Suppressor macrophage treated with lipopolysaccharide for 4 hours (primary cell): ENCODE data around the gene CLEC16A.

Experiments used
- DNase-seq: peaks from one replicate; pipeline ENCODE4 v3.0.0-alpha.2; 2020

CLEC16A gene

DNA sequence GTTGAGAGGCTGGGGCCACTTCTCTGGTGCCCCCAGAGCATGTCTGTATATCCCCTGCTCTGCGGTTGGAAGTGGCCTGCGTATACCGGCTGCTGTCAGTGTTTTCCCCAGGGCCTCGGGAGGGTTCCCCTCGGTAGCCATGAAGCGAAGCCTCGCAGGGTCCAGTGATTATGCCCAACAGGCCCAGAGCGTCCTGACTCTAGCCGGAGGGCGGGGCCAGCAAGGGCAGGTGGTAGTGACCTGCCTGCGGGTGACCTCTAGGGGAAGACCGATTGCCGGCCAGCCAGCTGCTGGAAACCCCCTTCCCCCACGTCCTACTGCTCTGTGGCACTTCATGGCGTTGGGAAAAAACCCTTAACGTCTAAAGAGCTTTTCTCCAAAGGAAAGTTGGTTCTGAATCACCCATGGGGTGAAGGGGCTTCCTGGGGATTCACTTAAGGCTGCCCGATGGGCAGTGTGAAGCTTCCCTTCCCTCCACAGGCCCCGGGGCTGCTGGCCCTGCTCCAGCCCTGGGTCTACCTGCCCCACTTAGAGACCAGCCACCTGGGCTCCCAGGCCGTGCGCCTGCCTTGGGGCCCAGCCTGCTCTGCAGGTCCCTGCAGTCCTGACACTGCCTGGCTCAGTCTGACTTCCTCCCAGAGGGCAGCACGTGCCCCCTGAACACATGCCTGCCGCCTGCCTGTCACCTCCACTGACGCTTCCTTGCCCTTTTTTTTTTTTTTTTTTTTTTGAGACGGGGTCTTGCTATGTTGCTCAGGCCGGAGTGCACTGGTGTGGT is 238.9 kb downstream of the CLEC16A start:
- peak; percentile 55 for DNase-seq

DNA sequence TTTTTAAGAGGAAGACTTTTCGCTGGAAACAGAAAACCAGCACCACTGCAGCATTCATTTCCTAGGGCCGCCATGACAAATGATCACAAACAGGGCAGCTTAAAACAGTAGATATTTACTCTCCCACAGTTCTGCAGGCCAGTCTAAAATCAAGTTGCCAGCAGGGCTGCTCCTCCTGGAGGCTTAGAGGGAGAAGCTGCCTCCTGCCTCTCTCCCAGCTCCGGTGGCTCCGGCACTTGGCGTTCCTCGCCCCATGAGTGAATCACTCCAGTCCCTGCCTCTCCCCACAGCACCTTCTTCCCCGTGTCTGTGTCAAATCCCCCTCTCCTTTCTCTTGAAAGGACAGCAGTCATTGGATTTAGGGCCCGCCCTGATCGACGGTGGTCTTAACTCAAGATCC is 239.6 kb downstream of the CLEC16A start:
- DNase-seq, result no peak

DNA sequence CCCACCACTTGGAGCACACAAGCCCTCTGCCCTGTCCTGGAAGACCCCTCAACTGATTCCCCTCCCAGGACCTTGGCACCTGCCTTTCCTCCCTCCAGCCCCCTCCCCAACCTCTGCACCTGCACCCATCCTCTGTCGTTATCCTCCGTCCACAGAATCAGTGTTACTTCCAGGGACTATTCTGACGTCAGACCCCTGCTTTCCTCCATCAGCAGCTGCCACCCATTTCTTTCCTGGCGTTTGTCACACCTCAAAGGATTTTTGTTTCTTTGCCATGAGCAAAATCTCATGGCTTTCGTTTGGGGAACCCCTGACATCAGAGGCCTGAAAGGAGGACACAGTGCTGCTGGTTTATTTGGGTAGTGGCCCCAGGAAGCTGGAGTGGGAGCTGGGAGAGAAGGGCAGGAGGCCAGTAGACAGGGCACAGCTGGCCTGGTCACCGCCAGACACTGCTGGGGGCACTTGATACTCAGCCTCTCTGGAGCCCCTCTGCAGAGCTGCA is 243.2 kb downstream of the CLEC16A start:
- no peak for DNase-seq

DNA sequence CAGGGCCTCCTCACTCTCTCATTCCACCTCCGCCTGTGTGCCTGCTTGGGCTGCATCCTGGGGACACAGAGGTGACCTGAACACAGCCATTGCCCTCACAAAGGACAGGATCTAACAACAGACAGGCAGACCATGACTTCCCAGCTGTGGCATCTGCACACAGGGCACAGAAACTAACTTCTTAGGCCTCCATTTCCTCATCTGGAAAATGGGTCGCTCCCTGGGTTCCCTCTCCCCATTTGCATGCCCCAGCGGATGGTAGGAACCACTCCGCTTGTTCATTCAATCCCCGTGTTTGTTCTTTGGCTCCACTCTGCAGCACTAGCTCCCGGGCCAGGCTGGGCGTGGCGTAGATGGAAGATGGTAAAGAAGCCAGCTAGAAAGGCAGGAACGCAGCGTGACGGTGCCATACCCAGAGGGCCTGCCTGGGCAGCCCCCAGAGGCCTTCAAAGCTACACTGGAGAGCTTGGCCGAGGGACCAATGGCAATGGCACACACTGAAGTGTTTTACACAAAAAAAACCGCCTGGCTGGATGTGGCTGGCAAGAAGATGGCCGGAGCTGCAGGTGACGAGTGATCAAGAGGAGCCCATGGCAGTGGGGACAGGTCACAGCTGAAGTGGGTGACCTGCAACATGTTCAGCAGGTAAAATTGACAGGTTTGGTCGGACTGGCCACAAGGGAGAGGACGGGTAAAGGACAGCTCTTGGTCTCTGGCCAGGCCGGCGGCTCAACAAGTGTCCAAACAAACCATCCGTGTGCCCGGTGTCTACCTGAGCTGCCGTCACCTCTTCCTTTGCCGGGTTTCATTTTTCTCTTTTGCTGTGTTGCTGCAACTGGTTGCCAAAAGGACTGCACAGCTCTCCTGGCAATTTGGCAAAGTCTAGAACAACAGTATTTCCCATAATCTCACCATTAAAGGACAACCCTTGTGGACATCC is 244.7 kb downstream of the CLEC16A start:
- DNase-seq, result no peak

DNA sequence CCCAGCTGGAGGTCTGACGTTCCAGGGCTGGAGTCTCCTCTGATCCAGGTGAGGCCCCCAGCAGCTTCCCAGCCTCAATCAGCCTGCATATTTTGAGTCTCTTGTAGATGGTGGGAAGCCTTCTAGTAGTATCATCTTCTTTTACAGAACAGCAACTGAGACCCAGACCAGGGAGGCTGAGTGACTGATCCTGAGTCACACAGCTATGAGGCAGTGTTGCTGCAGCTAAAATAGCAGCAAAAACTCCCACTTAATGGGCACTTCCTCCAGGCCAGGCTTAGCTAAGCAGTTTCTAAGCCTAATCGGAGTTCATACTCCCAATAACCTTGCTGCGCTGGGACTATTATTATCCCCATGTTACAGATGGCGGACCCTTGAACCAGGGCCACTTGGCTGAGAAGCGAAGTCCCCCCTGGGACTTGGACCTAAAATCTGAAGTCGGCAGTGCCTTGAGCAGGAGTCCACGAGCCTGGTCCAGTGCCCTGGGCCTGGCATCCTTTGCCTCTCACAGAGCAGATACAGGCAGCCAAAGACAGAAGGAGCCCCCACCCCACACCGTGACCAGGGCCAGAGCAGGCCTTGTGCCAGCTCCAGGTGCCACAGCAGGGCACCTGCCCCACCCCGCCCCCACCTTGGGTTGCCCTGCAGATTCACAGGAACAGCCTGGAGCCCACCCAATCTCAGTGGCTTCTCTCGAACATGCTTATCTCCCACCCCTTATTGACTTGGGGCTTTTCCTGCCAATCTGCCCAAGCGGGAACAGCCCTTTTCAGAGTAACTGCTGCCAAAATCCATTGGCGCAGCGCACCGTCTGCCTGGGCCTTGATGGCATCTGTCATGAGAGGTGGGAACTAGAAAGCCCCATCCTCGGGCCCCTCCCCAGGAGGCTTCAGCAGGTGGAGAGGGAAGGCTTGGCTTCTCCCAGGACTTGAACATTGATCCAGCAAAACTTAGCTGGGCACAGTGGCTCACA is 246.5 kb downstream of the CLEC16A start:
- DNase-seq, result peak; percentile 89

DNA sequence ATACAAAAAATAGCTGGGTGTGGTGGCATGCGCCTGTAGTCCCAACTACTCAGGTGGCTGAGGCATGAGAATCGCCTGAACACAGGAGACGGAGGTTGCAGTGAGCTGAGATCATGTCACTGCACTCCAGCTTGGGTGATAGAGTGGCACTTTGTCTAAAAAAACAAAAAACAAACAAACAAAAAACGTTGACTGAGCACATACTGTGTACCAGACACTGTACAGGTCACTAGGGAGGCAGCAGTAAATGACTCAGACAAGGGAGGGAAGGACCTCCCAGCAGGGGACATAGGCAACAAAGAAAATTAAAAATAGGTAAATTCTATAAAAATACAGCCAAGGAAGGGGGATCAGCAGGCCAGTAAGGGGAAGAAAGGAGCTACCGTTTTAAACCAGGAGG is 247.3 kb downstream of the CLEC16A start:
- DNase-seq, result no peak

DNA sequence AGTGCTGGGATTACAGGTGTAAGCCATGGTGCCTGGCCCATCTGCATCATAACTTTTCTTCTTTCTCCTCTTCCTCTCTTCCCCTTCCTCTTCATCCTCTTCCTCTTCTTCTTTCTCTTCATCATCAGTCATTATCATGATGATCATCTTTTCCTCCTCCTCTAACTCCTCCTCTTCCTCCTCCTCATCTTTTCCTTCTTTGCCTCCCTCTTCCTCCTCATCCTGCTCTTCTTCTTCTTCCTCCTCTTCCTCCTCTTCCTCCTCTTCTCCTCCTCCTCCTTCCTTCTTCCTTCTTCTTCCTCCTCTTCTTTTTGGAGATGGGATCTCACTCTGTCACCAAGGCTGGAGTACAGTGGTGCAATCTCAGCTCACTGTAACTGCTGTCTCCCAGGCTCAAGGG is 249.1 kb downstream of the CLEC16A start:
- no peak for DNase-seq

DNA sequence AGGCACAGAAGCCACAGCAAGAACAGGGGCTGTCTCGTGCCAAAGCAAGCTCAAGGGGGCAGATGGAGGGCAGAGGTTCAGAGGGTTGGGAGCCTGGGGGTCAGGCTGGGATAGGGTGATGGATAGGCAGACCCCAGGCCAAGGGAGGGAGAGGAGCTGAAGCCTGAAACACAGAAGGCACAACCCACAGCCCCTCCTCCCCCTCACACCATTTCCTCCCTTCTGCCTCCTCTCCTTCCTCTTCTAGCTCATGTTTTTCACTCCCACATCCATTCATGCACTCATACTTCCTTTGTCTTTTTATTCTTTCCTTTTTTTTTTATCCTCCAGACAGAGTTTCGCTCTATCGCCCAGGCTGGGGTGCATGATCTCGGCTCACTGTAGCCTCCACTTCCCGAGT is 250.5 kb downstream of the CLEC16A start:
- no peak for DNase-seq

DNA sequence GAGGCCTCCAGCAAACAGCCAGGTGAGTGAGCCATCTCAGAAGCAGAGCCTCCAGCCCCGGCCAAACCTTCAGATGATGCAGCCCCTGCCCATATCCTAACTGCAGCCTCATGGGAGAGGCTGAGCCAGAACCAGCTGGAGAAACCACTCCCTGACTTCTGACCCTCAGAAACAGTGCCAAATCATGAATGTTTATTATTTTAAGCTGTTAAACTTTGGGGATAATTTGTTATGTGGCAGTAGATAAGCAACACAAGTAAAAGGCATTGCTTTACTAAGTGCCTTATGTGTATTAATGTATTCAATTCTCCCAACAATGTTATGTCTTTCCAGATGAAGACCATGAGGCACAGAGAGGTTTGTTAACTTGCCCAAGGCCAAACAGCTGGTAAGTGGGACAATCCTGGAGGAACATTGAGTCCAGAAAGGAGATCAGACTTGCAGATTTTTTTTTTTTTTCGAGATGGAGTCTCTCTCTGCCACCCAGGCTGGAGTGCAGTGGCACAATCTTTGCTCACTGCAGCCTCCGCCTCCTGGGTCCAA is 252.0 kb downstream of the CLEC16A start:
- no peak for DNase-seq

DNA sequence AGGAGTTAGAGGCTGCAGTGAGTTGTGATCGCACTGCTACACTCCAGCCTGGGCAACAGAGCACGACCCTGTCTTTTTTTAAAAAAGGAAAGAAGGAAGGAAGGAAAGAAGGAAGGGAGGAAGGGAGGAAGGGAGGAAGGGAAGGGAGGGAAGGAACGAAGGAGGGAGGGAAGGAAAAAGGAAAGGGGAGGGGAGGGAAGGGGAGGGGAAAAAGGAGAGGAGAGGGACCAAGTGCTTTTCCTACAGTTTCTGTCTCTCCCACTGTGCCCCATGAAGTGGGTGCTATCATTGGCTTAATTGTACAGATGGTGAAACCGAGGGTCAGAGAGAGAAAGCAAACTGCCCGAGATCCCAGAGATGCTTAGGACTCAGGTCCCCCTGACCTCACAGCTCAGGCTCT is 254.0 kb downstream of the CLEC16A start:
- DNase-seq, result no peak

DNA sequence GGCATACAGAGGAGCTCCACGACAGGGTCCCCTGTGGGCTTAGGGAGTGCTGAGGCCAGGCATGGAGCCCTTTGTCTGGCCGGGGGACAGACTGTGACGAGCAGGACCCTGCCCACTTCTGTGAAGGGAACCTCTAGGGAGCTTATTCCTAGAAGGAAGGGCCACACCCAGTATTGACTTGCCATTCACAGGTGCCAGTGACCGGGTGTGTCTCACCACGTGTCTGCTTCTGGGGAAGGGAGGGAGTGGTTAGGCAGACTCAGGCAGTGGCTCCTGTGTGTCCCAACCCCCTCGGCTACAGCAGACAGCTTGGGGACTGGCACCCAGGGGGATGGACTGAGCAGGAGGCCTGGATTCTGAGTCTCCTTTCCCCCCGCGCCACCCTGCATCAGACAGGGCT is 254.5 kb downstream of the CLEC16A start:
- no peak for DNase-seq

DNA sequence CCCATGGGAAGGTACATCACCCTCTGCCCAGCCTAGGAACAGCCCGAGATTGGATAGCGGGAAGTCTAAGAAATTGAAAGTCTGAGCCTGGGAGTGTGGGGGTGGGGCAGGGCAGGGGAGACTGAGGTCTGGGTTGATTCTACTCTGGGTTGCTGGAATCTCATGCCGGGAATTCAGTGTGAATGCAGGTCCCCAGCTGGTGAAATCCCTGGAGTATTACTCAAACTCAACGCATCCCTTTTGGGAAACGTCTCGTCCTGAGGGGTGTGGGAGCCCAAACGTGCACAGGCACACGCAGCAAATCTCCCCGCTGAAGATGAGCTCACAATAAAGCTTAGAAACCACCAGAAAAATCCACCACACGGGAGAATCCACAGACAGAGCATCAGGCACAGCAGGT is 256.2 kb downstream of the CLEC16A start:
- no peak for DNase-seq

DNA sequence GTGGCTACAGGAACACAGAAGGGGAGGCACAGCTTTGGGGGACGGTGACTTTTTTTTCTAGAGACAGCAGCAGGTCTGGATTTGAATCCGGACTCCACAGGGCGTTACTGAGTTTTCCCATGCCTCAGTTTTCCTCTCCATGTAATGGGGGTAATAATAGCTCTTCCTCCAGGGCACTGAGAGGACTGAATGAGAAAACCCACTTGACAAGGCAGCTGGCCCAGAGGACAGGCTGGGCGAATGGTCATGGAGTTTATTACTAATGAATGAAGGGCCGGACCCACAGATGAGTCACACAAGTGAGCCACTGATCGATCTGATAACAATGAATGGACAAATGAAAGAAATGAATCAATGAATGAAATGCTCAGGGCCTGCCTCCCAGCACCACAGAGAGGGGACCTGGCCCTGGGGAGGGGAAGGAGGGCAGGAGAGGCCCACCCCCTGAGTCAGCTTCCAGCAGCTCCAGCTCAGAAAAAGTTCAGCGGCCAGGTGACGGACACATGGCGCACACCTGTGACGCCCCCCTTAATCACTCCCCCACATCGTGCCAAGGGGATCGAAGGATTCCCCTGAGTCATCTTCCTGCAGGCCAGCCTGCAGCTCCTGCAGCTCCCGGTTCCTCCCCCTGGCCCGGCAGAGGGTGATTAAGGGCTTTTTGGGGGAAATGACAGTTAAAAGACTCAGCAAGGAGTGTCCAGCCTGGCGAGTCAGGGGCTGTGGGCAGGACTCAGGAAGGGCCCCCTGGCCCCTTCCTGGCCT is 257.3 kb downstream of the CLEC16A start:
- DNase-seq, result peak; percentile 87

DNA sequence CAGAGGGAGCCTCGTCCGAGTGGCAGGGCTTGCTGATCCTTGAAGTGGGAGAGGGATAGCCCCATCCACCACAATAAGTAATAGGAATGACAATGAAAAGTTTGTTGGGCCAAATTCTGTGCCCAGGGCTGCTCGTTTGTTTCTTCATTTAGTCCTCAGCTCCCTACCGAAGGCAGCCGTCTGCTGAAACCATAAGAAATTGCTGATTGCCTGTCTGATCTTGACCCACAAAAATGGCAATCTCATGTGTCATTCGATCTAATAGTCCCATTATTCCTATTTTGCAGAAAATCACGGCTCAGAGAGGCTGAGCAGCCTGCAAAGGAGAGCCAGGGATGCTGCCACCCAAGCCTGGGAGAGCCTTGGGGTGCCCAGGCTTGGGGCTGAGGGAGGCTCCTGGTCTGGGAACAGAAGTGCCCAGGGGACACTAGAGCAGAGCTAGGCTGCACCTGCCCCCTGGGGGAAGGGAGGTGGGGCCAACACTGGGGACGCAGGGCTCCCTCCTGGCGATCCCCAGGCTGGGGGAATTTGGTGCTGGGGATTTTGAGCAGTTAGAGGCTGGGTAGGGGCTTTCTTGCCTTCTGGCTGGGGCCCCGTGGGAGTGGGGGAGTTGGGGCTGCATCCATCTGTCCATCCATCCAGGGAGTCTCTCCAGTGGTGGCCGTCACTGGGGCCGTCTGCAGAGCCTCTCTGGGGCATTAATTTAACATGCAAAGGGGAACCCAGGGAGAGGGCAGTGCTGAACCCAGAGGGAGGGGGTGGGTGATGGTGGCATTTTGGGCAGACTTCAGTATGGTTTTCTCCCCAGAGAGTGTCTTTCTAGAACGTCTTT is 258.1 kb downstream of the CLEC16A start:
- DNase-seq, result no peak

DNA sequence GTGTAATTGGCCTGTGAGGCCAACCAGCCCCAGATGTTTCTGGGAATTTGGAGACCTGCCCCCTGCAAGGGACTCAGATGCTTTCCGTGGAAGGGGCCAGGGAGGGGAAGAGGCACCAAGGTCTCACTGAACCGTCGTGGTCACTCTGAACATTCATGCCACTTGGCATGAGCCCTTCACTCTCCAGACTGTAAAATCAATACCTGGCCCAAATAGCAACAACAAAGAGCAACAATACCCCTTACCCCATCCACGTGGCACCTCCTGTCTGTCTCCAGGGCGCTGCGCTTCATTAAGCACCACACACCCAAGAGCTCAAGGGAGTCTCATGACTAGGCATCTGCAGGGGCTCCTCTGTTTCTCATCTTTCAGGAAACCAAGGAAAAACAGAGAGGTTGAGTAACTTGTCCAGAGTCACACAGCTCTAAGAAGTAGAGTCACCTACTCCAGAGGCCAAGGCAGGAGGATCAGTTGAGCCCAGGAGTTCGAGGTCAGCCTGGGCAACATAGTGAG is 258.8 kb downstream of the CLEC16A start:
- DNase-seq, result no peak

DNA sequence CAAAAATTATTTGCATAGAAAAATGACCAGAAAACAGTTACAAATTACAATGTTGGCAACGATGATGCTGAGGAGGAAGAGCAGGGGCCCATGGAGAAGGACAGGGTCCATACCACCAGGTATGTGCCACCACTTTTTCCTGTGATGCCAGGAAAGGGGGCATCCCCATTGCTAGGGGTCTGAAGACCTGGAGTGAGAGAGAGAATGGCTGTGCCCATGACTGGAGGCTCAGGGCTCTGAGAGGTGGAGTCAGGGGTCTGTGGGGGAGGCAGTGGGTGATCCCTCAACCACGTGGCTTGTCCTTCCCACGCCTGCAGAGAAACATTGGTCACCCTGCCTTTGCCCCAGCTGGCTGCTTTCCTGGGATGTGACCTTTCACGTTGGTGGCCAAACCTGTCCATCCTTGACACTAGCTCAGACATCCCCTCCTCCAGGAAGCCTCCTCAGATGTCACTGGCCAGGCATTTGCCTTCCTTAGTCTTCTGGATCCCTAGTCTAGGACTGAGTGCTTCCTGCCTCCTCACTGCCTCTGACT is 260.2 kb downstream of the CLEC16A start:
- DNase-seq, result no peak

DNA sequence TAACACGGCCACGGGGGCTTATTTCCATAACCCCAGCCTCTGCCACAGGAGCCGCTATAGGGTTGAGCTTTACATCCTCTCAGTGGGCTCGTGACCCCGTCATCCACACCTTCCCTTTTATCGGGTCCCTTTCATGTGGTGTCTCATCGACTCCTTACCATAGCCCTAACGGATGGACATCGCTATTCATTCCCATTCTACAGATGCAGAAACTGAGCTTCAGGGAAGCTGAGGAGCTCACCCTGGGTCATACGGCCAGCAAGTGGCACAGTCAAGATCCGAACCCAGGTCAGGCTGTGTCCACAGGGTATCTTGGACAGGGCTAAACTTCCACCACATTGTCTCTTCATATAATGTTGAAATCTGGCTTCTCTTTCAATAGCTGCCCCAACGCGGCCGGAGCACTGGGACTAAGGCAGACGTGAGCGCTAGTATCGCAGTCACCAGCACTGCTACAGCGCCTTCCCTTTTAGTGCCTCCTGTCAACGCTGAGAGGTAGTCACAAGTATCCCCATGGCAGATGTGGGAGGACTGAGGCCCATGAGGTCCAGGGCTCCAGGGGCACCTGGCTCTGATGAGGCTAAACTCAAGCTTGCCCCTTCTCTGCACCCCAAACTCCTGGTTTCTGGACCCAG is 260.8 kb downstream of the CLEC16A start:
- DNase-seq, result no peak

DNA sequence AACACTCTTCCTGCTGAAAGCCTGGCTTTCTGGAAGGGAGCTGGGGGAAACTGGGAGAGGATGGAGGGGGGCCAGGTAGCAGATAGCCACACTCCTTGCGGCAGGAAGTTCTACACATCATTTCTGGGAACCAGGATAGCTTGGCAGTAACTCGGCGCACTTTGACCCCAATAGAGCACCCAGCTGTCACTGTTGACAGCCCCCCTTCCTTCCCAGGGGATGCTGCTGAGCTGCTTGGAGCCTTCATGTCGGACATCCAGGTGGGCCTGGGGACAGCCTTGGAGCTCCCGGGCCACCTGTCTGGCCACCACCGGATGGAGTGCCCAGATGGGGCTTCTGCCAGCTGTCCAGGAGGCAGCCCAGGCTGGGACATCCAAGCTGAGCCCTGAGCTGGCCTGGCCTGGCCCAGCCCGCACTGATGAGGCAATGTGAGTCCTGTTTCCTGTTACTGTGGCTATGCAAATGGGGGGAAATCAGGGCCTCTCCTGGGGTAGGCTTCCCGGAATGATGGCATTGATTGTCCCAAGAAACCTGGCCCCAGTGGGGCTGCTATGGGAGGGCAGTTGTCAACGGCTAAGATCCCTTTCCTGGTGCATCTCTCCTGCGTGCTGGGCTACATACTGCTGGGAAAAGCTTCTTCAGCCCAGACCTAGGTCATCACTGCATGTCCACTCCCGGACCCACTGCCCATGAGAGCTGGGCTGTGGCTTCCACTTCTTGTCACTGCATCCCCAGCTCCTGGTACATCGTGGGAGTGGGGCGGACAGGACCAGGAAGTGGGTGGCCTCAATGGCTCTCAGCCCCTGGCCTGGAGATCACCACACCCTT is 261.6 kb downstream of the CLEC16A start:
- DNase-seq, result peak; percentile 96

DNA sequence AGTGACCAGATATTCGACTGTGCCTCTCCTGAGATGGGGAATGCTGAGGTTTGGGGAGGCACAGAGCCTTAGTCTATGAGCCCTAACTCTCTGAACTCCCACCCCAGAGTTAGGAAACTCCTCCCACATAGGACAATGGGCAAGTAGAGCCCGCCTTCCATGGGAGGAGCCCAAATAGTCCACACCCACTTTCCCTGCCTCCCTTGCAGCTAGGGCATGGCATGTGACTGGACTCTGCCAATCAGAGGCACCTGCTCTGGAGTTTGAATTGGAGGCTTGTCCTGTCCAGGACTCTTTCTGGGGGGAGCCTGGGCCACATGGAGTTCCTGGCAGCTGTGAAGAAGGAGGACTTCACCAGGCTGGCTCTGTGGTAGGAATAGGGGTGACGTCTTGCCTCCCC is 263.3 kb downstream of the CLEC16A start:
- DNase-seq, result no peak
